BE2C (cell line): ENCODE measurements around the gene APOE.
"Not testable (repeated sequence)": the region's sequence is repeated elsewhere in the genome, so short reads cannot be mapped to it uniquely, and the experiment has no call there.

Experiments
- DNase-seq: peaks from one replicate; pipeline ENCODE4 v3.0.0-alpha.2; 2020
- H3K27me3 ChIP-seq: fragments of 250-450 bp; sonication (Bioruptor Pico); 2 replicates; pipeline ENCODE4 v1.5.1; 2020; ENCODE audit warnings: mild to moderate bottlenecking
- H3K36me3 ChIP-seq: fragments of 250-450 bp; sonication (Bioruptor Pico); 2 replicates; pipeline ENCODE4 v1.5.1; 2020; ENCODE audit warnings: mild to moderate bottlenecking
- H3K4me1 ChIP-seq: fragments of 250-450 bp; sonication (Bioruptor Pico); 2 replicates; pipeline ENCODE4 v1.5.1; 2020
- H3K4me3 ChIP-seq: 2 replicates; pipeline ENCODE4 v1.5.1; 2011; ENCODE audit warnings: low read depth, low read length
- H3K9me3 ChIP-seq: fragments of 250-450 bp; sonication (Bioruptor Pico); 2 replicates; pipeline ENCODE4 v1.5.1; 2020
- CTCF ChIP-seq: IDR thresholded peaks from 2 replicates; pipeline ENCODE4 v1.5.1; 2012; ENCODE audit warnings: mild to moderate bottlenecking, low read depth, low read length

APOE gene

GRCh38 chr19:44883922-44884321 is 21.7 kb upstream of the APOE start:
- no peaks in the 10 kb centered on the region for H3K36me3 ChIP-seq
- no peak overlapping the region for H3K4me3 ChIP-seq
- H3K4me1 ChIP-seq: no peaks in the 10 kb centered on the region
- no peak for DNase-seq
- no peaks in the 10 kb centered on the region for H3K27me3 ChIP-seq
- no peak for TF ChIP-seq CTCF
- no peaks in the 10 kb centered on the region for H3K9me3 ChIP-seq

GRCh38 chr19:44884566-44884965 is 21.0 kb upstream of the APOE start:
- Histone ChIP-seq H3K36me3 (no peaks in the 10 kb centered on the region), H3K4me1 (no peaks in the 10 kb centered on the region), H3K4me3 (no peak overlapping the region), H3K9me3 (no peaks in the 10 kb centered on the region), H3K27me3 (no peaks in the 10 kb centered on the region)
- no peak for TF ChIP-seq CTCF
- no peak for DNase-seq

GRCh38 chr19:44886141-44886540 is 19.5 kb upstream of the APOE start:
- Histone ChIP-seq H3K27me3 (no peaks in the 10 kb centered on the region), H3K36me3 (no peaks in the 10 kb centered on the region), H3K4me1 (no peaks in the 10 kb centered on the region), H3K4me3 (no peak overlapping the region), H3K9me3 (no peaks in the 10 kb centered on the region)
- no peak for TF ChIP-seq CTCF
- DNase-seq: no peak

- no peak for TF ChIP-seq CTCF
- H3K36me3 ChIP-seq: peaks cover 7% of the 10 kb centered on the region
- no peaks in the 10 kb centered on the region for H3K4me1 ChIP-seq
These were observed 17.9 kb upstream of the APOE start for GRCh38 chr19:44887648-44888047.

GRCh38 chr19:44888335-44888734 is 17.3 kb upstream of the APOE start:
- not testable (repeated sequence) for DNase-seq, H3K4me3 ChIP-seq

More at GRCh38 chr19:44887648-44888047, 17.9 kb upstream of the APOE start:
- Histone ChIP-seq H3K9me3 (no peaks in the 10 kb centered on the region), H3K4me3 (no peak overlapping the region), H3K27me3 (no peaks in the 10 kb centered on the region)
- DNase-seq: no peak

GRCh38 chr19:44889830-44890365 is 15.7 kb upstream of the APOE start:
- H3K4me3 ChIP-seq: peak overlapping the region; percentile 65
- H3K9me3 ChIP-seq: no peaks in the 10 kb centered on the region
- TF ChIP-seq CTCF: no peak
- DNase-seq: no peak
- no peaks in the 10 kb centered on the region for H3K27me3 ChIP-seq
- peaks cover 27% of the 10 kb centered on the region for H3K36me3 ChIP-seq
- no peaks in the 10 kb centered on the region for H3K4me1 ChIP-seq

More at GRCh38 chr19:44888335-44888734, 17.3 kb upstream of the APOE start:
- not testable (repeated sequence) for H3K9me3 ChIP-seq, H3K4me1 ChIP-seq, H3K27me3 ChIP-seq
- H3K36me3 ChIP-seq: peaks cover 14% of the 10 kb centered on the region
